ENCODE measurements around the gene SEC14L5. TPM values are rescaled to one million over a fixed set of nuclear protein-coding genes. Genes with fewer than 3 reads are reported as not detected.

SEC14L5 gene
- total and polyA plus RNA-seq, 5 donors = 0.57 to 3.8 (median 1.4) TPM

DNA sequence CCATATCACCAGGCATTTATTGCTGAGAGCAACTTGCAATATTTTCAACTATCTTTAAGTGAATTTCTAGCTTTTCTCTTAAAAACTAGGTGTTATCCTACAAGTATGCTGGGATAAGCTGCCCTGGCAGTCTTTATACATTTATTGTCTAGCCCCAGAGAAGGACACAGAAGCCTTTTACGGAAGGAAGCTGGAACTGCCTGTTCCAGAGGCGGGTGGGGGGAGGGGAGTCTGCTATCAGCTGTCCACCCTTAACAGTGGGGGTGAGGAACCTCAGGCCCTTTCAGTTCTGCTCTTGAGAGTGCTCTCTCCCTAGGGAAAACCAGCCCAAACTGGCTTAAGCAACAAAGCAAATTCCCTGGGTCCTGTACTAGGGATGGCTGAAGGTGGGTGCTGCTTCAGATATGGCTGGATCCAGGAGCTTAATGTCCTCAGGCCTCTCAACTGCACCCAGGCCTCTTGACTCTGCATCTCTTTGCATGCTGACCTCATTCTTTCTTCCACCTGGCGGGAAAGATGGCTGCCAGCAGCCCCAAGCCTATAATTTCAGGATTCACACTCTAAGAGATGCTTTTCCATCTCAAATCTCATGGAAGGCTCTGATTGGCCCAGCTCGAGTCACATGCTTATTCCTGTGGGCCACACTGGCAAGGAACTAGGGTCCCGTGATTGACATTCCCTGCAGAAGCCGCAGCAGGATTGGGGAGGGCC, 59.0 kb downstream of the SEC14L5 start:
- no peak overlapping the region for H3K27ac ChIP-seq (ENCODE audit: low read length)
- 67% methylated on average over 6 of the region's 6 CpGs for WGBS
- H3K4me3 ChIP-seq (ENCODE audit: low read length) = no peak overlapping the region
- intact Hi-C loops (cut with DNase I) = no loop called here
- ATAC-seq (no peak), DNase-seq (no peak)
- no peaks in the 10 kb centered on the region for H3K4me1 ChIP-seq (ENCODE audit: control insufficient read depth, insufficient read depth, low read length)
- H3K9me3 ChIP-seq (ENCODE audit: control insufficient read depth, low read length) = no peaks in the 10 kb centered on the region
- H3K27me3 ChIP-seq (ENCODE audit: control insufficient read depth, insufficient read depth) = no peaks in the 10 kb centered on the region

GRCh38 chr16:5017678-5017969, 59.5 kb downstream of the SEC14L5 start:
- intact Hi-C loops (cut with DNase I) = no loop called here
- no peaks in the 10 kb centered on the region for H3K4me1 ChIP-seq (ENCODE audit: control insufficient read depth, insufficient read depth, low read length)
- H3K27me3 ChIP-seq (ENCODE audit: control insufficient read depth, insufficient read depth) = no peaks in the 10 kb centered on the region
- 72% methylated on average over 5 of the region's 5 CpGs for WGBS
- no peak overlapping the region for H3K27ac ChIP-seq (ENCODE audit: low read length)
- no peaks in the 10 kb centered on the region for H3K9me3 ChIP-seq (ENCODE audit: control insufficient read depth, low read length)
- no peak for DNase-seq
- no peak overlapping the region for H3K4me3 ChIP-seq (ENCODE audit: low read length)
- ATAC-seq = no peak

GRCh38 chr16:5018793-5019192, 60.7 kb downstream of the SEC14L5 start:
- intact Hi-C loops (cut with DNase I) = no loop called here
- no peak for ATAC-seq
- DNase-seq = no peak
- Histone ChIP-seq H3K27me3 (ENCODE audit: control insufficient read depth, insufficient read depth) (no peaks in the 10 kb centered on the region), H3K4me1 (ENCODE audit: control insufficient read depth, insufficient read depth, low read length) (no peaks in the 10 kb centered on the region), H3K27ac (ENCODE audit: low read length) (no peak overlapping the region), H3K4me3 (ENCODE audit: low read length) (no peak overlapping the region), H3K9me3 (ENCODE audit: control insufficient read depth, low read length) (no peaks in the 10 kb centered on the region)
- 36% methylated on average over 9 of the region's 9 CpGs for WGBS

GRCh38 chr16:5019775-5020174, 61.6 kb downstream of the SEC14L5 start:
- 77% methylated on average over 6 of the region's 6 CpGs for WGBS
- intact Hi-C loops (cut with DNase I) = no loop called here
- no peak overlapping the region for H3K4me3 ChIP-seq (ENCODE audit: low read length)
- no peak overlapping the region for H3K27ac ChIP-seq (ENCODE audit: low read length)
- H3K27me3 ChIP-seq (ENCODE audit: control insufficient read depth, insufficient read depth) = no peaks in the 10 kb centered on the region
- ATAC-seq (no peak), DNase-seq (no peak)
- no peaks in the 10 kb centered on the region for H3K9me3 ChIP-seq (ENCODE audit: control insufficient read depth, low read length)
- H3K4me1 ChIP-seq (ENCODE audit: control insufficient read depth, insufficient read depth, low read length) = no peaks in the 10 kb centered on the region

- H3K4me3 ChIP-seq (ENCODE audit: low read length) = no peak overlapping the region
- 68% methylated on average over 15 of the region's 15 CpGs for WGBS
- H3K4me1 ChIP-seq (ENCODE audit: control insufficient read depth, insufficient read depth, low read length) = no peaks in the 10 kb centered on the region
- DNase-seq = no peak
- H3K27me3 ChIP-seq (ENCODE audit: control insufficient read depth, insufficient read depth) = no peaks in the 10 kb centered on the region
- intact Hi-C loops (cut with DNase I) = no loop called here
- no peaks in the 10 kb centered on the region for H3K9me3 ChIP-seq (ENCODE audit: control insufficient read depth, low read length)
- no peak for ATAC-seq
- H3K27ac ChIP-seq (ENCODE audit: low read length) = no peak overlapping the region
These were observed 62.4 kb downstream of the SEC14L5 start for GRCh38 chr16:5020551-5020950.

GRCh38 chr16:5022521-5022920, 64.4 kb downstream of the SEC14L5 start:
- intact Hi-C loops (cut with DNase I) = no loop called here
- DNase-seq (no peak), ATAC-seq (no peak)
- 77% methylated on average over 6 of the region's 6 CpGs for WGBS
- Histone ChIP-seq H3K27me3 (ENCODE audit: control insufficient read depth, insufficient read depth) (no peaks in the 10 kb centered on the region), H3K9me3 (ENCODE audit: control insufficient read depth, low read length) (no peaks in the 10 kb centered on the region), H3K4me1 (ENCODE audit: control insufficient read depth, insufficient read depth, low read length) (no peaks in the 10 kb centered on the region), H3K4me3 (ENCODE audit: low read length) (no peak overlapping the region), H3K27ac (ENCODE audit: low read length) (no peak overlapping the region)

DNA sequence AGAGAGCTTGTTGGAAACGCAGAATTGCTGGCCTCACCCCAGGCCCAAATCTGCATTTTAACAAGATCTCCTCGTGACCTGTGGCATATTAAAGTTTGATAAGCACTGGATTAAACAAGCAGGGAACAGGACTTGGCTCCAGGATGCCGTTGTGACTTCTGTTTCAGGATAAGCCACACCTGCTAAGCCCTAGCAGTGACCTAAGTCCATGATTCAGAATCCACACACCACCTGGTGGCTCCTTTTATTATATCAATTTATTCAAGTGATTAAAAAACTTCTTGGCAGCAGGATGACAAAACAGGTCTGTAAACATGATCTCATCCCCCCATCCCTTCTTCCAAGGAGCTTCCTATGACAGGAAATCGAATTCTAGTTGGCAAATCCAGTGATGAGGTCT, 66.5 kb downstream of the SEC14L5 start:
- DNase-seq (no peak), ATAC-seq (no peak)
- no peak overlapping the region for H3K27ac ChIP-seq (ENCODE audit: low read length)
- 54% methylated on average over 4 of the region's 4 CpGs for WGBS
- H3K9me3 ChIP-seq (ENCODE audit: control insufficient read depth, low read length) = no peaks in the 10 kb centered on the region
- no peaks in the 10 kb centered on the region for H3K4me1 ChIP-seq (ENCODE audit: control insufficient read depth, insufficient read depth, low read length)
- intact Hi-C loops (cut with DNase I) = loop anchor here in 1 of 4 donors (5.0 kb wide), 1 partner anchor 62 kb away; no protein-coding TSS in a partner anchor
- H3K4me3 ChIP-seq (ENCODE audit: low read length) = no peak overlapping the region
- H3K27me3 ChIP-seq (ENCODE audit: control insufficient read depth, insufficient read depth) = no peaks in the 10 kb centered on the region

GRCh38 chr16:5025171-5025632, 67.1 kb downstream of the SEC14L5 start:
- Histone ChIP-seq H3K9me3 (ENCODE audit: control insufficient read depth, low read length) (no peaks in the 10 kb centered on the region), H3K4me3 (ENCODE audit: low read length) (no peak overlapping the region), H3K27me3 (ENCODE audit: control insufficient read depth, insufficient read depth) (no peaks in the 10 kb centered on the region), H3K27ac (ENCODE audit: low read length) (no peak overlapping the region), H3K4me1 (ENCODE audit: control insufficient read depth, insufficient read depth, low read length) (no peaks in the 10 kb centered on the region)
- peak in 2 of 3 donors; percentile 76 for DNase-seq
- ATAC-seq = peak; percentile 17 to 25
- 43% methylated on average over 17 of the region's 17 CpGs for WGBS
- intact Hi-C loops (cut with DNase I) = loop anchor here in 1 of 4 donors (5.0 kb wide), 1 partner anchor 63 kb away; no protein-coding TSS in a partner anchor

DNA sequence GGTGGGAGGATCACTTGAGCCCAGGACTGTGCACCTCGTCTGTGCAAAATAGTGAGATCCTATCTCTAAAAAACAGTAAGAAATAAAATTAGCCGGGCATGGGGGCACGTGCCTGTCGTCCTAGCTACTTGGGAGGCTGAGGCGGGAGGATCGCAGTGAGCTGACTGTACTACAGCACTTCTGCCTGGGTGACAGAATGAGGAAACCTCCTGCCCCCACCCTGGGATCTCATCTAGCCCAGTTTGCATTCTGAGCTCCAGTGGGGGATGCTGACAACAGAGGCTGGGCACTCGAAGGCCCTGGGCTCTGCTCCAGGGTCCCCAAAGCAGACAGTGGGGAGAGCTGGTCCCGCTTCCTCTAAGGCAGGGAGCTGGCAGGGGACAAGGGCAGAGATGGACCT, 68.5 kb downstream of the SEC14L5 start:
- WGBS = 89% methylated on average over 8 of the region's 8 CpGs
- ATAC-seq = no peak
- no peak for DNase-seq
- H3K4me1 ChIP-seq (ENCODE audit: control insufficient read depth, insufficient read depth, low read length) = no peaks in the 10 kb centered on the region
- no peak overlapping the region for H3K4me3 ChIP-seq (ENCODE audit: low read length)
- no peaks in the 10 kb centered on the region for H3K27me3 ChIP-seq (ENCODE audit: control insufficient read depth, insufficient read depth)
- H3K27ac ChIP-seq (ENCODE audit: low read length) = no peak overlapping the region
- no peaks in the 10 kb centered on the region for H3K9me3 ChIP-seq (ENCODE audit: control insufficient read depth, low read length)
- intact Hi-C loops (cut with DNase I) = loop anchor here in 1 of 4 donors (5.0 kb wide), 1 partner anchor 64 kb away; no protein-coding TSS in a partner anchor

- DNase-seq (no peak), ATAC-seq (no peak)
- intact Hi-C loops (cut with DNase I) = loop anchor here in 1 of 4 donors (5.0 kb wide), 1 partner anchor 65 kb away; no protein-coding TSS in a partner anchor
- WGBS = 95% methylated on average over 7 of the region's 7 CpGs
- Histone ChIP-seq H3K27ac (ENCODE audit: low read length) (no peak overlapping the region), H3K27me3 (ENCODE audit: control insufficient read depth, insufficient read depth) (no peaks in the 10 kb centered on the region), H3K4me1 (ENCODE audit: control insufficient read depth, insufficient read depth, low read length) (no peaks in the 10 kb centered on the region), H3K9me3 (ENCODE audit: control insufficient read depth, low read length) (no peaks in the 10 kb centered on the region), H3K4me3 (ENCODE audit: low read length) (no peak overlapping the region)
These were observed 69.0 kb downstream of the SEC14L5 start for GRCh38 chr16:5027086-5027485.

DNA sequence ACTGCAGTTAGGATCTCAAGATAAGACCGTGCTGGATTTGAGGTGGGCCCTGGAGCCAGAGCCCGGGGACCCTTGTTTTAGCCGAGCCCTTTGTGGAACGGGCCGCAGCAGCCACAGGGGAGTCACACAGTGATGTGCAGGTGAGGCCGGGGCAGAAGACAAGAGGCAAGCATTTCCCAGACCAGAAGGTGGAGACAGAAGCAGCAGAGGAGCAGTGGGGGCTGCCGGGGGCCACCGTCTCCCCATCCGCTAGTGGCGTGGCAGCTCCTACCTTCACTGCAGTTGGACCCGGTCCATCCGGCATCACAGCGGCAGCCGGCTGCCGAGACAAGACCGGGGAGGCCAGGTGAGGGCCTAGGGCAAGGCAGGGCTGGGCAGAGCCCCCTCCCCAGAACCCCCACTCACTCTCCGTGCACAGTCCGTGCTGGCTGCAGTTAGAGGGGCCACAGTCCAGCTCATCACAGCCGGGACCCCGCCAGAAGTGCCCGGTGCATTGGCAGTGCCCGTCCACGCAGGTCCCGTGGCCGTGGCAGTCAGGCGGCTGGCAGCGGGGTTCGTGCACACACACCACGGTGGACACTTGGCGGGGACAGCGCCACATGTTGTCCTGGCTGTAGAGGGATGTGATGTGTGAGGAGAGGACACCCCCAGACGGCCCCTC, 69.6 kb downstream of the SEC14L5 start:
- ATAC-seq (peak in 1 of 2 donors; percentile 13), DNase-seq (no peak)
- intact Hi-C loops (cut with DNase I) = loop anchor here in 1 of 4 donors (5.0 kb wide), 1 partner anchor 65 kb away; no protein-coding TSS in a partner anchor
- H3K27me3 ChIP-seq (ENCODE audit: control insufficient read depth, insufficient read depth) = no peaks in the 10 kb centered on the region
- WGBS = 92% methylated on average over 32 of the region's 32 CpGs
- H3K9me3 ChIP-seq (ENCODE audit: control insufficient read depth, low read length) = no peaks in the 10 kb centered on the region
- H3K4me1 ChIP-seq (ENCODE audit: control insufficient read depth, insufficient read depth, low read length) = no peaks in the 10 kb centered on the region
- H3K27ac ChIP-seq (ENCODE audit: low read length) = no peak overlapping the region
- no peak overlapping the region for H3K4me3 ChIP-seq (ENCODE audit: low read length)
